Measurements from ENCODE around the gene RAD50.

RAD50 gene

GRCh38 chr5:132677682-132678400 lies 121.1 kb downstream of the RAD50 start:
- H3K36me3 Mint-ChIP-seq (ENCODE audit: low read depth) = no peaks in the 10 kb centered on the region
- H3K27me3 Mint-ChIP-seq (ENCODE audit: low read depth) = no peaks in the 10 kb centered on the region
- H3K4me1 Mint-ChIP-seq = peaks cover 4% of the 10 kb centered on the region
- no peak overlapping the region for H3K27ac Mint-ChIP-seq
- TF ChIP-seq CTCF (IDR thresholded peaks at IDR 0.05; ENCODE audit: unreplicated experiment in 3 of 3) = no peak
- H3K4me3 Mint-ChIP-seq = no peak overlapping the region
- H3K9me3 Mint-ChIP-seq = no peaks in the 10 kb centered on the region

- H3K36me3 Mint-ChIP-seq (ENCODE audit: low read depth) = no peaks in the 10 kb centered on the region
- H3K9me3 Mint-ChIP-seq = no peaks in the 10 kb centered on the region
- no peak overlapping the region for H3K27ac Mint-ChIP-seq
- no peak for TF ChIP-seq CTCF (IDR thresholded peaks at IDR 0.05; ENCODE audit: unreplicated experiment in 3 of 3)
- peaks cover 4% of the 10 kb centered on the region for H3K4me1 Mint-ChIP-seq
- no peaks in the 10 kb centered on the region for H3K27me3 Mint-ChIP-seq (ENCODE audit: low read depth)
- H3K4me3 Mint-ChIP-seq = no peak overlapping the region
Measured at GRCh38 chr5:132678735-132679134, 122.0 kb downstream of the RAD50 start.

- no peaks in the 10 kb centered on the region for H3K9me3 Mint-ChIP-seq
- H3K4me1 Mint-ChIP-seq = peaks cover 4% of the 10 kb centered on the region
- no peak overlapping the region for H3K27ac Mint-ChIP-seq
- no peaks in the 10 kb centered on the region for H3K36me3 Mint-ChIP-seq (ENCODE audit: low read depth)
- no peak overlapping the region for H3K4me3 Mint-ChIP-seq
- TF ChIP-seq CTCF (IDR thresholded peaks at IDR 0.05; ENCODE audit: unreplicated experiment in 3 of 3) = no peak
- H3K27me3 Mint-ChIP-seq (ENCODE audit: low read depth) = no peaks in the 10 kb centered on the region
Measured at GRCh38 chr5:132679166-132679565, 122.4 kb downstream of the RAD50 start.

- no peak for TF ChIP-seq CTCF (IDR thresholded peaks at IDR 0.05; ENCODE audit: unreplicated experiment in 3 of 3)
- no peaks in the 10 kb centered on the region for H3K9me3 Mint-ChIP-seq
- no peak overlapping the region for H3K4me3 Mint-ChIP-seq
- no peaks in the 10 kb centered on the region for H3K36me3 Mint-ChIP-seq (ENCODE audit: low read depth)
- no peaks in the 10 kb centered on the region for H3K27me3 Mint-ChIP-seq (ENCODE audit: low read depth)
- H3K4me1 Mint-ChIP-seq = no peaks in the 10 kb centered on the region
- no peak overlapping the region for H3K27ac Mint-ChIP-seq
Measured at GRCh38 chr5:132679717-132680380, 123.1 kb downstream of the RAD50 start.

- no peak for TF ChIP-seq CTCF (IDR thresholded peaks at IDR 0.05; ENCODE audit: unreplicated experiment in 3 of 3)
- Mint-ChIP-seq H3K4me3 (no peak overlapping the region), H3K4me1 (no peaks in the 10 kb centered on the region), H3K36me3 (ENCODE audit: low read depth) (no peaks in the 10 kb centered on the region), H3K27me3 (ENCODE audit: low read depth) (no peaks in the 10 kb centered on the region), H3K9me3 (no peaks in the 10 kb centered on the region), H3K27ac (no peak overlapping the region)
Measured at GRCh38 chr5:132680780-132681475, 124.2 kb downstream of the RAD50 start.
